Measurements from ENCODE around the gene LY6G6F.
"Not testable (repeated sequence)": the region's sequence is repeated elsewhere in the genome, so short reads cannot be mapped to it uniquely, and the experiment has no call there.

LY6G6F gene

DNA sequence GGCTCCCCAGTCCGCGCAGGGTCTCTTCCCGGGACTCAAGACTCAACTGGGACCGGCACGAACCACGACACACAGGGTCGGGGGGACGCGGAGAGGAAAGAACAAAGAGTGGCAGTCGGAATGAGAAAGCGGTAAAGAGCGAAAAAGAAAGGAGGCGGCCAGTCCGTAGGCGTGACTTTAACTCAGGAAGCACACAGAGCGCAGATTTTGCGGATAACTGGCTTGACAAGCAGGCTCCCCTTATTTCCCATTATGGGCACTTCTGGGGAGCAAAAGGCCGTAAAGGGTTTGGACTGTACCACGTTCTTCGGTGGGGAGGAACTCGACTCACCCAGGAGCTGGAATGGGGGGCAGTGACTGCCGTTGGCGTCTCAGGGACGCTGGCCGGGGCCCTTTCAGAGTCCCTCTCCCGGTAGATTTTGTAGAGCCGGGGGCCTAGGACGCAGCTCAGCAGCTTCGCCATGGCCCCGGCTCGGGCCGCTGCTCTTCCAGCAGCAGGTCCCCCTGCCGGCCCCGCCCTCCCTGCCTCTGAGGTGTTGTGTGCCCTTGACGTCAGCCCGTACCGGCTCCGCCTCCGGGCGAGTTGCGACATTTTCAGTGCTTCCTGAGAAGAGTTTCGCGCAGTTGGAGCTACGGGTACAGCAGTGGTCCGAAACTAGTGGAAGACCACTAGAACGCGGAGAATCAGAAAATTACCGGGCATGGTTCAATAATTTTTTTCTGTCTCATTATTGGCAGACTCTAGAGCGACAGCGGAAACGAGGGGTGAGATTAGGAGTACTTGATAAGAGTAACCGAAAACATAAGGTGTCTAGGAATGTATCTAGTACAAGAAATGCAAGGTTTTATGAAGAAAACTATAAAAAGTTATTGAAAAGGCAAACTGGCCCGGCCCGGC lies 3.6 kb upstream of the LY6G6F start, which contains the start of gene ABHD16A:
TSS of gene ABHD16A (minus strand) at position 506 of the 898 bp plus-strand sequence. CDS start at position 463, 43 bp downstream.
- peak; percentile 96 for DNase-seq
- H3K9me3 Mint-ChIP-seq: no peaks in the 10 kb centered on the region
- TF ChIP-seq, protein P1, sequence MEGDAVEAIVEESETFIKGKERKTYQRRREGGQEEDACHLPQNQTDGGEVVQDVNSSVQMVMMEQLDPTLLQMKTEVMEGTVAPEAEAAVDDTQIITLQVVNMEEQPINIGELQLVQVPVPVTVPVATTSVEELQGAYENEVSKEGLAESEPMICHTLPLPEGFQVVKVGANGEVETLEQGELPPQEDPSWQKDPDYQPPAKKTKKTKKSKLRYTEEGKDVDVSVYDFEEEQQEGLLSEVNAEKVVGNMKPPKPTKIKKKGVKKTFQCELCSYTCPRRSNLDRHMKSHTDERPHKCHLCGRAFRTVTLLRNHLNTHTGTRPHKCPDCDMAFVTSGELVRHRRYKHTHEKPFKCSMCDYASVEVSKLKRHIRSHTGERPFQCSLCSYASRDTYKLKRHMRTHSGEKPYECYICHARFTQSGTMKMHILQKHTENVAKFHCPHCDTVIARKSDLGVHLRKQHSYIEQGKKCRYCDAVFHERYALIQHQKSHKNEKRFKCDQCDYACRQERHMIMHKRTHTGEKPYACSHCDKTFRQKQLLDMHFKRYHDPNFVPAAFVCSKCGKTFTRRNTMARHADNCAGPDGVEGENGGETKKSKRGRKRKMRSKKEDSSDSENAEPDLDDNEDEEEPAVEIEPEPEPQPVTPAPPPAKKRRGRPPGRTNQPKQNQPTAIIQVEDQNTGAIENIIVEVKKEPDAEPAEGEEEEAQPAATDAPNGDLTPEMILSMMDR (IDR thresholded peaks at IDR 0.05): no peak
- peaks cover 12% of the 10 kb centered on the region for H3K36me3 Mint-ChIP-seq (ENCODE audit: low read depth)
- H3K4me3 Mint-ChIP-seq: peak within 1 kb of the TSS; percentile 96
- peak within 1 kb of the TSS; percentile 96 for H3K27ac Mint-ChIP-seq
- peaks cover 7% of the 10 kb centered on the region for H3K27me3 Mint-ChIP-seq (ENCODE audit: low read depth, poor library complexity)
- peaks cover 33% of the 10 kb centered on the region for H3K4me1 Mint-ChIP-seq

DNA sequence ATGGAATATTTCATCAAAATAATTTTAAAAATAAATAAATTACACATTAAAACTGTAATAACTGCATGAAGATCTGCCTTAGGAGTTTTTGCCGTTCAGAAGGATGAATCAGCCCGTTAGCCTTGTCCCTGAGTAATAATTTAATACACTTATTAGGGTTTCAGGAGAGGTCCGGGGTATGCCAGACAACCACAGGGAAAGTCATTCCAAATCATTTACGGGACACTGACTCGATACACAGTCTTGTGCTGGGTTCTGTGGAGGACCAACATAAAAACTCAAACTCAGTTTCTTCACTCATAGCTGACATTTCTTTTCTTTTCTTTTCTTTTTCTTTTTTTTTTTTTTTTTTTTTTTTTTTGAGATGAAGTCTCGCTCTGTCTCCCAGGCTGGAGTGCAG lies 735 bp upstream of the LY6G6F start:
- TF ChIP-seq, protein P1 (IDR thresholded peaks at IDR 0.05): no peak
- Mint-ChIP-seq H3K4me1 (peaks cover 36% of the 10 kb centered on the region), H3K36me3 (ENCODE audit: low read depth) (no peaks in the 10 kb centered on the region), H3K9me3 (no peaks in the 10 kb centered on the region), H3K27me3 (ENCODE audit: low read depth, poor library complexity) (peaks cover 7% of the 10 kb centered on the region), H3K4me3 (no peak overlapping the region), H3K27ac (no peak overlapping the region)
- DNase-seq: no peak

- H3K4me1 Mint-ChIP-seq: peaks cover 37% of the 10 kb centered on the region
- H3K27ac Mint-ChIP-seq: no peak overlapping the region
- TF ChIP-seq, protein P1 (IDR thresholded peaks at IDR 0.05): no peak
Observed at GRCh38 chr6:31707701-31708100, 1.0 kb downstream of the LY6G6F start.

GRCh38 chr6:31708224-31708623 lies 1.6 kb downstream of the LY6G6F start:
- Mint-ChIP-seq H3K4me3 (no peak overlapping the region), H3K27ac (no peak overlapping the region), H3K9me3 (no peaks in the 10 kb centered on the region), H3K4me1 (peaks cover 41% of the 10 kb centered on the region), H3K36me3 (ENCODE audit: low read depth) (no peaks in the 10 kb centered on the region), H3K27me3 (ENCODE audit: low read depth, poor library complexity) (peaks cover 4% of the 10 kb centered on the region)
- DNase-seq: no peak
- TF ChIP-seq, protein P1 (IDR thresholded peaks at IDR 0.05): no peak

More at GRCh38 chr6:31707701-31708100, 1.0 kb downstream of the LY6G6F start:
- no peaks in the 10 kb centered on the region for H3K36me3 Mint-ChIP-seq (ENCODE audit: low read depth)
- no peaks in the 10 kb centered on the region for H3K9me3 Mint-ChIP-seq
- H3K27me3 Mint-ChIP-seq (ENCODE audit: low read depth, poor library complexity): peaks cover 4% of the 10 kb centered on the region
- DNase-seq: no peak
- H3K4me3 Mint-ChIP-seq: no peak overlapping the region

DNA sequence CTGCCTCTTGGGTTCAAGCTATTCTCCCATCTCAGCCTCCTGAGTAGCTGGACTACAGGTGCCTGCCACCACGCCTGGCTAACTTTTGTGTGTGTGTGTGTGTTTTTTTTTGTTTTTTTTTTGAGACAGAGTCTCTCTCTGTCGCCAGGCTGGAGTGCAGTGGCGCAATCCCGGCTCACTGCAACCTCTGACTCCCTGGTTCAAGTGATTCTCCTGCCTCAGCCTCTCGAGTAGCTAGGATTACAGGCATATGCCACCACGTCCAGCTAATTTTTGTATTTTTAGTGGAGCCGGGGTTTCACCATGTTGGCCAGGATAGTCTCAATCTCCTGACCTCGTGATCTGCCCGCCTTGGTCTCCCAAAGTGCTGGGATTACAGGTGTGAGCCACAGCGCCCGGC lies 2.5 kb downstream of the LY6G6F start:
- H3K27ac Mint-ChIP-seq; H3K4me3 Mint-ChIP-seq; H3K9me3 Mint-ChIP-seq; H3K36me3 Mint-ChIP-seq (ENCODE audit: low read depth); DNase-seq; H3K27me3 Mint-ChIP-seq (ENCODE audit: low read depth, poor library complexity): not testable (repeated sequence)
- peaks cover 47% of the 10 kb centered on the region for H3K4me1 Mint-ChIP-seq

DNA sequence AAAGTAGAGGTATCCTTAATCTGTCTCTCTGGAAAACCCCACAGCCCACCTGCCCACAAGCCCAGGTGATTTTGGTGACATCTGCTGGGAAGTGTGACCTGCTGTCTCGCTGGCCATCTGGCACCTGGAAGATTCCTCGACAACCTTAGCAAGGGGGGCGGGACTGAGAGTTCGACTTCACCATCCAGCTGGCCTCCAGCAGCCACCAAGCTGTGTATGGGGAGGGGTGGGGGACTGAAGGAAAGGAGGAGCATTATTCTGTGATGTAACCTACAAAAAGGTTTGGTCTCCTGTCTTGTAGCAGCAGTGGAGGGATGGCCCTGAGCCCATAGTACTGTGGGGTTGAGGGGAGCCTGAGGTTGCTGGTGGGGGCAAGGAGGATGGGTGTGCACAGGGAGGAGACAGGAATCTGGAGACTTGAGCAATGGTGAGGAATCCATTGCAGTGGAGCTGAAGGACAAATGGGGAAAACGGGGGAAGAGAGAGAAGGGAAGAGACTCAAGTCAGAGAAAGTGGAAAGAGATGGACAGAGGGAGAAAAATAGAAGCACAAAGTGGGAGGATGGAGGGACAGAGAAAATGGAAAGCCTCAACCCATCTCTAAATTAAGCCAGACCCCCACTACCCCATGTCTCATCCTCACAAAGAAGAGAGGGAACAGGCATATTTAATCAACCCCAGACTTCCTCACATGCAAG lies 4.0 kb downstream of the LY6G6F start:
- DNase-seq: no peak
- Mint-ChIP-seq H3K36me3 (ENCODE audit: low read depth) (no peaks in the 10 kb centered on the region), H3K4me3 (no peak overlapping the region), H3K27me3 (ENCODE audit: low read depth, poor library complexity) (peaks cover 4% of the 10 kb centered on the region), H3K9me3 (no peaks in the 10 kb centered on the region), H3K27ac (no peak overlapping the region), H3K4me1 (peaks cover 62% of the 10 kb centered on the region)
- TF ChIP-seq, protein P1 (IDR thresholded peaks at IDR 0.05): no peak
